ENCODE measurements around the gene CLDN9. TPM values are rescaled to one million over a fixed set of nuclear protein-coding genes. Genes with fewer than 3 reads are reported as not detected.

CLDN9 gene
- total RNA-seq, 1 experiment from 2014 or later: not detected

DNA sequence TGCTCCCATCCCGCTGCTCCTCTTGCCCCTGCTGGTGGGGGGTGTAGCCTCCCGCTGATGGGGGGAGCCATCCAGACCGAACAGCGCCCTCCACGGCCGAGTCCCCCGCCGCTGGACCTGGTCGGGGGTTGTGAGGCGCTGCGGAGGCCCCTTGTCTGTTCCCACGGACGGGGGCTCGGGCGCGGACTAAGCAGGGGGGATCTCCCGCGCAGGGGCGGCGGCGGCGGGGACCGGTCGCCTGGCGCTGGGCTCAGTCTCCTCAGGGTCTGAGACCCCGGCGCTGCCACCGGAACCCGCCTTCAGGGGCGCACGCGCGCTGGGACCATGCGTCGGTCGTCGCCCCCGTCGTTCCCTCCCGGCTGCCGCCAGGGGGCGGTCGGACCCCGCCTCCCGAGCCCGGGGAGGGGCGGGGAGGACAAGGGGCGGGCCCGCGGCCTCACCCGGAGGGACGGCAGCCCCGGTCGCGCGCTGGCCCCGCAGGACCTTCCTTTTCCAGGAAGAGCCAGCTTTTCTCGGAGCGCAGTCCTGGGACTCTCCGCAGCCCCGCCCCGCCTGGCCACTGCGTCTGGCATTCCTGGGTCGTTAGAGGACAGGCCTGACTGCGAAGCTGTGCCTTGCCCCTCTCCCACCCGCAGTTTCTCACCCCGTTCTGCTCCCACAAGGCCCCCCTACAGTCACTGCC lies 46.5 kb downstream of the CLDN9 start:
- Histone ChIP-seq H3K4me1 (replicated peaks) (peaks cover 13% of the 10 kb centered on the region), H3K36me3 (no peaks in the 10 kb centered on the region), H3K27ac (peak overlapping the region; percentile 77), H3K9me3 (replicated peaks) (no peaks in the 10 kb centered on the region), H3K4me3 (peak overlapping the region; percentile 76), H3K27me3 (replicated peaks) (no peaks in the 10 kb centered on the region)
- peak; percentile 93 to 96 for DNase-seq (ENCODE audit: low read depth in 1 of 2, low spot score in 2 of 2)

DNA sequence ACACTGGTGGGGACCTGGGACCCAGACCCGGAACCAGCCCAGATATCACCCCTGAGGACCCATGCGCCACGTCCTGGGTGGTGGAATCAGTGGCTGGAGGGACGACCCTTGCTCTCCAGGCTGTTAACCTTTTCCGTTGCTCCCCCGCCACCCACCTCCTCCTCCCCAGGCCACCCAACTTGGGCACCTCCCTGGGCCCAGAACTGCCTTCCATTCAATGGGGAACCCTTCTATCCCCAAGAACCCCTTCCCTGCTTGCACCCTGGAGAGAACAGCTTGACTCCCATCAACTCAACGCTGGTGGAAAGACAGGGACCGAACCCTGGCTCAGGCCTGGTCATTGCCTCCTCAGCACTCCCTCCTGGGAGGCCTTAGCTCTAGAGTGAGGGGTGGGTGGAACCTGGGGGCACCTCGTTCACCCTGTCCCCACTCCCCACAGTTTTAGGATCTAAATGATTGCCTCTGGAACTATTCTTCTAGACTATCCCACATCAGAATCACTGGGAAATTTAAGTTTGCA lies 47.1 kb downstream of the CLDN9 start:
- peak in 1 of 2 experiments; percentile 44 for DNase-seq (ENCODE audit: low read depth in 1 of 2, low spot score in 2 of 2)
- peak overlapping the region; percentile 77 for H3K27ac ChIP-seq
- H3K9me3 ChIP-seq (replicated peaks): no peaks in the 10 kb centered on the region
- H3K27me3 ChIP-seq (replicated peaks): no peaks in the 10 kb centered on the region
- no peaks in the 10 kb centered on the region for H3K36me3 ChIP-seq
- peak overlapping the region; percentile 76 for H3K4me3 ChIP-seq
- peaks cover 18% of the 10 kb centered on the region for H3K4me1 ChIP-seq (replicated peaks)

DNA sequence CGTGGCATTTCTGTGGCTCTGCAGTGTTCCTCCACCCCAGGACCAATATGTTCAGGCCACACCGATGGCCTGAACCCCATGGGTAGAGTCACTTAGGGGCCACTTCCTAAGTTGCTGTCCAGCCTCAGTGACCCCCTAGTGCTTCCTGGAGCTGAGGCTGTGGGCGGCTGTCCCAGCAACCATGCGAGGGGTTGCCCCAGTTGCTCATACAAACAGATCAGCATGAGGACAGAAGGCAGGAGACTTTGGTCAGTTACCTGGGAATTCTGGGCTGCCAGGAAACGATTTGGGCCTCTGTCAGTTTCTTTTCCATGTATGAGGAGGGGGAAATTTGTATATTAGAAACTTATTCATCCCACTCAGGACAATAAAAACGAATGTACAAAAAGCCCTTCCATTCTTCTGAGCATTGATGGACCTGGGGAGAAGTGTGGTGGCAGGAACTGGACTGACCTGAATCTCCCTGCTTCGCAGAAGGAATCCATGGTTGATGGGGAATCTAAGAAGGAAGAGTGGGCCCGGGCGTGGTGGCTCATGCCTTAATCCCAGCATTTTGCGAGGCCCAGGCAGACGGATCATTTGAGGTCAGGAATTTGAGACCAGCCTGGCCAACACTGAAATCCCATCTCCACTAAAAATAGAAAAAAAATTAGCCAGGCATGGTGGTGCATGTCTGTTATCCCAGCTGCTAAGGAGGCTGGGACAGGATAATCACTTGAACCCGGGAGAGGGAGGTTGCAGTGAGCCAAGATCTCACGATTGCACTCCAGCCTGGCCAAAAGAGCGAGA lies 47.8 kb downstream of the CLDN9 start:
- no peaks in the 10 kb centered on the region for H3K9me3 ChIP-seq (replicated peaks)
- no peaks in the 10 kb centered on the region for H3K36me3 ChIP-seq
- no peaks in the 10 kb centered on the region for H3K27me3 ChIP-seq (replicated peaks)
- H3K4me1 ChIP-seq (replicated peaks): peaks cover 26% of the 10 kb centered on the region
- H3K4me3 ChIP-seq: no peak overlapping the region
- H3K27ac ChIP-seq: no peak overlapping the region
- DNase-seq (ENCODE audit: low read depth in 1 of 2, low spot score in 2 of 2): no peak

DNA sequence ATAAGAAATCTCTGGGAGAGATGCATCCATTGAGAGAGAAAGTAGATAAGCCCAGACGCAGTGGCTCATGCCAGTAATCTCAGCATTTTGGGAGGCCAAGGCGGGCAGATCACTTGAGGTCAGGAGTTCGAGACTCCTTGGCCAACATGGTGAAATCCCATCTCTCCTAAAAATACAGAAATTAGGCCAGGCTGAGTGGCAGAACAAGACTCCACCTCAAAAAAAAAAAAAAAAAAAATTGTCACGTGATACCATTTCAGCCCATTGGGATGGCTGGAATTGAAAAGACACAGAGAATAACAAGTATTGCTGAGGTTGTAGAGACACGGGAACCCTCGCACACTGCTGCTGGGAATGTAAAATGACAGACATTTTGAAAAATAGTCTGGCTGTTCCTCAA lies 49.8 kb downstream of the CLDN9 start:
- H3K27ac ChIP-seq: no peak overlapping the region
- peaks cover 37% of the 10 kb centered on the region for H3K4me1 ChIP-seq (replicated peaks)
- no peak for DNase-seq (ENCODE audit: low read depth in 1 of 2, low spot score in 2 of 2)
- H3K27me3 ChIP-seq (replicated peaks): no peaks in the 10 kb centered on the region
- H3K4me3 ChIP-seq: no peak overlapping the region
- H3K36me3 ChIP-seq: no peaks in the 10 kb centered on the region
- H3K9me3 ChIP-seq (replicated peaks): no peaks in the 10 kb centered on the region

DNA sequence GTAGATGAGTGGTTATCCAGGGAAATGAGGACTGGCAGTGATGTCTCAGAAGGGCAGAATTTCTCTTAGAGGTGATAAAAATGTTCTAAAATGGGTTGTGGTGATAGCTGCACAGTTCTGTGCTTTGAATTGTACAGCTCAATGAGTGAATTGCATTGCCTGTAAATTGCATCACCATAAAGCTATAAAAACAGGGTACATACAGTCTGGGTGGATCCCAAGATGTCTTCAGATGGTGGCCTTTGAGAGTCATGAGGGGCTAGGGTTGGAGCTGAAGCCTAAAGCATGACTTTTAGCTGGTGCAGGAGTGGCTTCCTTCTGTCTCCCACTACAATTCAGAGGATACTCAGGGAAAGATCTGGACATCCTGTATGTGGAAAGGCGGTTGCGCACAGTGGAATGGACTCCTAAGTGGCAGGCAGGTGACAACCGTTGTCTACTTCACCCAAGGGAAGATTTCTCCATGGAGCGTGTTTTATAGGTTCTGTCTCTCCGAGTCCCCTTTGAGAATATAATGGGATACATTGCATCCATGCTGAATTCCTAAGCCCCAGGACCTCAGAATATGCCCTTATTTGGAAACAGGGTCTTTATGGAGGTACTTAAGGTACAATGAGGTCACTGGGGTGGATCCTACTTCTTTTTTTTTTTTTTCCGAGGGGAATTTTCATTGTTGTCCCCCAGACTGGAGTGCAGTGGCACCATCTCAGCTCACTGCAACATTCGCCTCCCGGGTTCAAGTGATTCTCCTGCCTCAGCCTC lies 51.1 kb downstream of the CLDN9 start:
- peaks cover 32% of the 10 kb centered on the region for H3K4me1 ChIP-seq (replicated peaks)
- no peak for DNase-seq (ENCODE audit: low read depth in 1 of 2, low spot score in 2 of 2)
- H3K4me3 ChIP-seq: no peak overlapping the region
- H3K9me3 ChIP-seq (replicated peaks): no peaks in the 10 kb centered on the region
- 0 out of 2 replicates have a peak, but pooled peaks cover 8% of the 10 kb centered on the region for H3K36me3 ChIP-seq
- no peak overlapping the region for H3K27ac ChIP-seq
- no peaks in the 10 kb centered on the region for H3K27me3 ChIP-seq (replicated peaks)

Other genes with a start within 250 kb of the CLDN9 start
- 311 and 727 TPM in 2 replicates for gene ELOB, start 235.6 kb upstream of the CLDN9 start, total RNA-seq (2014; rRNA removed; shearing (Covaris generic))
- not detected in 2 replicates for gene PRSS33, start 225.4 kb upstream of the CLDN9 start, total RNA-seq (2014; rRNA removed; shearing (Covaris generic))
- gene PRSS41, start 214.5 kb upstream of the CLDN9 start, total RNA-seq (2014; rRNA removed; shearing (Covaris generic)): not detected in 2 replicates
- gene PRSS21, start 195.7 kb upstream of the CLDN9 start, total RNA-seq (2014; rRNA removed; shearing (Covaris generic)): not detected in 2 replicates
- 0.11 and 0.53 TPM in 2 replicates for gene ZG16B, start 182.6 kb upstream of the CLDN9 start, total RNA-seq (2014; rRNA removed; shearing (Covaris generic))
- gene PRSS22, start 154.8 kb upstream of the CLDN9 start, total RNA-seq (2014; rRNA removed; shearing (Covaris generic)): not detected in 2 replicates
- 72.0 and 82.4 TPM in 2 replicates for gene FLYWCH2, start 129.7 kb upstream of the CLDN9 start, total RNA-seq (2014; rRNA removed; shearing (Covaris generic))
- gene FLYWCH1, start 101.0 kb upstream of the CLDN9 start, total RNA-seq (2014; rRNA removed; shearing (Covaris generic)): 14.7 and 17.6 TPM in 2 replicates
- gene KREMEN2, start 48.6 kb upstream of the CLDN9 start, total RNA-seq (2014; rRNA removed; shearing (Covaris generic)): not detected in 2 replicates
- 29.9 and 44.0 TPM in 2 replicates for gene PAQR4, start 43.6 kb upstream of the CLDN9 start, total RNA-seq (2014; rRNA removed; shearing (Covaris generic))
- gene PKMYT1, start 32.5 kb upstream of the CLDN9 start, total RNA-seq (2014; rRNA removed; shearing (Covaris generic)): 66.4 and 80.8 TPM in 2 replicates
- not detected in 2 replicates for gene CLDN6, start 5.3 kb downstream of the CLDN9 start, total RNA-seq (2014; rRNA removed; shearing (Covaris generic))
- gene TNFRSF12A, start 7.4 kb downstream of the CLDN9 start, total RNA-seq (2014; rRNA removed; shearing (Covaris generic)): 545 and 625 TPM in 2 replicates
- gene HCFC1R1, start 11.0 kb downstream of the CLDN9 start, total RNA-seq (2014; rRNA removed; shearing (Covaris generic)): 16.2 and 30.6 TPM in 2 replicates
- 27.4 and 28.2 TPM in 2 replicates for gene THOC6, start 11.1 kb downstream of the CLDN9 start, total RNA-seq (2014; rRNA removed; shearing (Covaris generic))
- gene BICDL2, start 24.0 kb downstream of the CLDN9 start, total RNA-seq (2014; rRNA removed; shearing (Covaris generic)): not detected in 2 replicates
- 0.55 TPM in 1 of 2 replicates, not detected in the other for gene MMP25, start 33.6 kb downstream of the CLDN9 start, total RNA-seq (2014; rRNA removed; shearing (Covaris generic))
- gene IL32, start 52.7 kb downstream of the CLDN9 start, total RNA-seq (2014; rRNA removed; shearing (Covaris generic)): 99.8 and 160 TPM in 2 replicates
- gene ZSCAN10, start 86.4 kb downstream of the CLDN9 start, total RNA-seq (2014; rRNA removed; shearing (Covaris generic)): not detected in 2 replicates
- 13.8 and 15.3 TPM in 2 replicates for gene ZNF205, start 99.7 kb downstream of the CLDN9 start, total RNA-seq (2014; rRNA removed; shearing (Covaris generic))
- gene ZNF213, start 122.1 kb downstream of the CLDN9 start, total RNA-seq (2014; rRNA removed; shearing (Covaris generic)): 2.6 and 3.8 TPM in 2 replicates
- gene OR1F1, start 175.3 kb downstream of the CLDN9 start, total RNA-seq (2014; rRNA removed; shearing (Covaris generic)): not detected in 2 replicates
- gene ZNF200, start 222.2 kb downstream of the CLDN9 start, total RNA-seq (2014; rRNA removed; shearing (Covaris generic)): 8.5 TPM in 2 replicates
- not detected in 2 replicates for gene MEFV, start 243.7 kb downstream of the CLDN9 start, total RNA-seq (2014; rRNA removed; shearing (Covaris generic))